PFSK-1 (cell line): ENCODE data around the gene PIK3CD.

Experiments used
- FOXP2 ChIP-seq: optimal IDR thresholded peaks from 2 replicates; pipeline ENCODE3; 2011; ENCODE audit warnings: borderline replicate concordance, control low read depth, inconsistent platforms; ENCODE audit not compliant: insufficient read depth; ENCODE audit errors: extremely low read length, extremely low read depth
- POLR2AphosphoS5 ChIP-seq: IDR thresholded peaks from 2 replicates; pipeline ENCODE4 v1.6.1; 2012; ENCODE audit warnings: low read depth, mild to moderate bottlenecking, control low read depth, low read length, moderate library complexity
- SIN3A ChIP-seq: IDR thresholded peaks from 2 replicates; pipeline ENCODE4 v1.6.1; 2012; ENCODE audit warnings: mild to moderate bottlenecking, low read length, moderate library complexity, borderline replicate concordance; ENCODE audit not compliant: insufficient read depth
- TAF1 ChIP-seq: IDR thresholded peaks from 2 replicates; pipeline ENCODE4 v1.6.1; 2012; ENCODE audit warnings: low read length, control low read depth, borderline replicate concordance; ENCODE audit not compliant: insufficient read depth
- TF ChIP-seq, protein P1 (sequence below), 2 experiments: IDR thresholded peaks; 2 replicates each; pipeline versions ENCODE4 v1.6.1 to v1.8.0; 2011 to 2012; ENCODE audit warnings: low read depth in 2 of 2, low read length in 2 of 2, control low read depth in 1 of 2, inconsistent platforms in 1 of 2, mild to moderate bottlenecking in 1 of 2, moderate library complexity in 1 of 2; ENCODE audit not compliant: insufficient read depth in 1 of 2

PIK3CD gene

DNA sequence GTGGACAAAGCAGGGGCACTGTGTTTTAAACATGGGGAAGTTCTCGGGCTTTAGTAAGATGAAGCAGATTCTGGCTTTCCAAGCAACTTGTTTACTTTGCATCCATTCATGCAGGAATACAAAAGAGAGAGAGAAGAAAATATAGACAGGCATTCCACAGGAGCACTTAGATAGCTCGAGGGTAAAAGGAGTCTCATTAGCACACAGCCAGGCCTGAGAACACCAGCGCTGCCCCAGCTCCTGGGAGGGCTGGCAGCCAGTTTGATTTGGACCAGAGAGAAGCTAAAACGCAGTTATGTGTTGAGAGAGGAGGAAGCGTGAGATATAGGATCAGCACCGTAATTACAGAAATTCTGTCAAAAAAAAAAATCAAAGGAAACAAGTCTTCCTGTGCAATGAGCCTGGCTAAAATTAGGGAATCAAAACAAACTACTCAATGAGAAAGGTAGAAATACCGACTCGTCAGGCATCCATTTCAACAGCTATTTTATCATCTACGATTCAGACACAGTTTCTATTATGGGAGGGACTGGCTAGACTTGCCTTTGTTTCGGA is 104.0 kb downstream of the PIK3CD start:
- TF ChIP-seq POLR2AphosphoS5 (no peak), TAF1 (no peak)
- TF ChIP-seq, protein P1, sequence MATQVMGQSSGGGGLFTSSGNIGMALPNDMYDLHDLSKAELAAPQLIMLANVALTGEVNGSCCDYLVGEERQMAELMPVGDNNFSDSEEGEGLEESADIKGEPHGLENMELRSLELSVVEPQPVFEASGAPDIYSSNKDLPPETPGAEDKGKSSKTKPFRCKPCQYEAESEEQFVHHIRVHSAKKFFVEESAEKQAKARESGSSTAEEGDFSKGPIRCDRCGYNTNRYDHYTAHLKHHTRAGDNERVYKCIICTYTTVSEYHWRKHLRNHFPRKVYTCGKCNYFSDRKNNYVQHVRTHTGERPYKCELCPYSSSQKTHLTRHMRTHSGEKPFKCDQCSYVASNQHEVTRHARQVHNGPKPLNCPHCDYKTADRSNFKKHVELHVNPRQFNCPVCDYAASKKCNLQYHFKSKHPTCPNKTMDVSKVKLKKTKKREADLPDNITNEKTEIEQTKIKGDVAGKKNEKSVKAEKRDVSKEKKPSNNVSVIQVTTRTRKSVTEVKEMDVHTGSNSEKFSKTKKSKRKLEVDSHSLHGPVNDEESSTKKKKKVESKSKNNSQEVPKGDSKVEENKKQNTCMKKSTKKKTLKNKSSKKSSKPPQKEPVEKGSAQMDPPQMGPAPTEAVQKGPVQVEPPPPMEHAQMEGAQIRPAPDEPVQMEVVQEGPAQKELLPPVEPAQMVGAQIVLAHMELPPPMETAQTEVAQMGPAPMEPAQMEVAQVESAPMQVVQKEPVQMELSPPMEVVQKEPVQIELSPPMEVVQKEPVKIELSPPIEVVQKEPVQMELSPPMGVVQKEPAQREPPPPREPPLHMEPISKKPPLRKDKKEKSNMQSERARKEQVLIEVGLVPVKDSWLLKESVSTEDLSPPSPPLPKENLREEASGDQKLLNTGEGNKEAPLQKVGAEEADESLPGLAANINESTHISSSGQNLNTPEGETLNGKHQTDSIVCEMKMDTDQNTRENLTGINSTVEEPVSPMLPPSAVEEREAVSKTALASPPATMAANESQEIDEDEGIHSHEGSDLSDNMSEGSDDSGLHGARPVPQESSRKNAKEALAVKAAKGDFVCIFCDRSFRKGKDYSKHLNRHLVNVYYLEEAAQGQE (IDR thresholded peaks at IDR 0.05; ENCODE audit: insufficient read depth in 1 of 2, low read depth in 2 of 2, low read length in 2 of 2): no peak

DNA sequence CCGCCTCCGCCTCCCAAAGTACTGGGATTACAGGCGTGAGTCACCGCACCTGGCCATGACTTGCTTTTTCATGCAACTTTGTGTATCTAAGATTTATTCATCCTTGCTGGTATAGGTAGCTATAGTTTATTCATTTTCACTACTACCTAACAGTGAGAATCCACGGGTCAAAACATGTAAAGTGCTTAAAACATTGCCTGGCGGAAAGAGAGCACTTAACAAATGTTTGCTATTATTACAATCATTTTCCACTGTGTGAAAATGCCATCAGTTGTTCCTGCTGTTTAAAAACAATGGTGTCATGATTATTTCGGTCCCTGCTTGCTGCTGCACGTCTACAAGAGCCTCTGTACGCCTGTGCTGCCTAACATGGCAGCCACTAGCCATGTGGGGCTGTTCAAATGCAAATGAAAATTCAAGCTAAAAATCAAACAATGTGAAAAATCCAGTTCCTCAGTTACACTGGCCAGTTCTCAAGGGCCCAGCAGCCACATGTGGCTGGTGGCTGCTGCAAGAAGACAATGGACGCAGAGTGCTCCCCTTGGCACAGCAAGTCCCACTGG is 107.1 kb downstream of the PIK3CD start:
- TF ChIP-seq SIN3A (no peak), FOXP2 (no peak), TAF1 (no peak), POLR2AphosphoS5 (no peak)
- TF ChIP-seq, protein P1 (IDR thresholded peaks at IDR 0.05; ENCODE audit: insufficient read depth in 1 of 2, low read depth in 2 of 2, low read length in 2 of 2): no peak

DNA sequence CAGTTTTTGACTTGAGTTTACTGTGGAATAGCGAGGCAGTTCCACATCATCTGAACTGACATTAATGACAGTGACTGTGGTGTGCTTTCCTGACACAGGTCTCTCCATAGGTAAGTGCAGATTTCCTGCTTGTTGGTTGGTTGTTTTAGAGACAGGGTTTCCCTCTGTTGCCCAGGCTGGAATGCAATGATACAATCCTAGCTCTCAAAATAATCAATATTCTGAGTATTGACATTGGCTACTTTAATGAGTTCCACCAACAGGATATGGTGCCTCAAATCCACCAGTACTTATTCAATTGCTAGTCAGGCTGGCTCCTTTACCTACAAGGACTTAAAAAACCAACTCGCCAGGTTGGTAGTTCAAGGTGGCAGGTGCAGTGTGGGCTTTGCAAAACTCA is 108.4 kb downstream of the PIK3CD start:
- no peak for TF ChIP-seq POLR2AphosphoS5
- no peak for TF ChIP-seq FOXP2
- TF ChIP-seq, protein P1 (IDR thresholded peaks at IDR 0.05; ENCODE audit: insufficient read depth in 1 of 2, low read depth in 2 of 2, low read length in 2 of 2): no peak
- no peak for TF ChIP-seq TAF1
- no peak for TF ChIP-seq SIN3A

DNA sequence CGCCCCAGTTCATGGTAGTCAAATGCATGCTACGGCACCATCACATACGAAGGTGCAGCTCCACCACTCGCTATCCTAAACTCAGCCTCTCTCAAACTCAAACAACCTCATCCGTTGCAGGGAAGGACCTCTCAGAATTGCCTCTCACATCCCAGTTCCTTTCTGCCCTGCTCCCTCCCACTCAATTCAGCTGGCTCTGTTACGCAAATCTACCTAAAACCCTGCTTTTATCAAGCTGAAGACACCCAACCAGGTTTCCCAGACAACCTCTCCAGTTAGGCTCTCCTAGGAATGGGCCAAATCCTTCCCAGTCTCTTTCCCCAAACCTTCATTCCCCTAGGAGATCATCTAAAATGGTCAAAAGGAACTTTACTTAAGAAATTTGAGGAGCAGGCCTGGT is 109.3 kb downstream of the PIK3CD start:
- TF ChIP-seq POLR2AphosphoS5 (no peak), SIN3A (no peak), TAF1 (no peak), FOXP2 (no peak)
- TF ChIP-seq, protein P1 (IDR thresholded peaks at IDR 0.05; ENCODE audit: insufficient read depth in 1 of 2, low read depth in 2 of 2, low read length in 2 of 2): no peak

DNA sequence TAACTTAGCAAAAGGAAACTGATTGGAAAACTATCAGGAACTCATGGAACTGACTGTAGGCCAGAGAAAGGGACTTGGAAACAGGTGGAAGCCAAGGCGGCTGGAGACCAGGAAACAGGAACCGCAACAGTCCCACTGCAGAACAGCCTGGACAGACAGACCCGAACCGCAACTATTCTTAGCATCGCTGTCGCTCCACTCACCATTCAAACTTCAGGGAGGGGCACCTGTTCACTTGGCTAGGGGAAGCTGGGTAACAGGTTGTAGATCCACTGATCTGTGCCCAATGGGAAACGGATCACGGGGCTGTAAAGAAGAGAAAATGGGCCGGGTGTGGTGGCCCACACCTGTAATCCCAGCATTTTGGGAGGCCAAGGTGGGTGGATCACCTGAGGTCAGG is 110.3 kb downstream of the PIK3CD start:
- TF ChIP-seq SIN3A (no peak), POLR2AphosphoS5 (no peak), FOXP2 (no peak), TAF1 (no peak)
- TF ChIP-seq, protein P1 (IDR thresholded peaks at IDR 0.05; ENCODE audit: insufficient read depth in 1 of 2, low read depth in 2 of 2, low read length in 2 of 2): no peak
